ENCODE results near the gene CAMTA1. TPM values are rescaled to one million over a fixed set of nuclear protein-coding genes. Genes with fewer than 3 reads are reported as not detected.

The CAMTA1 gene
- total RNA-seq, 1 experiment from 2014 or later: 69.5 TPM

DNA sequence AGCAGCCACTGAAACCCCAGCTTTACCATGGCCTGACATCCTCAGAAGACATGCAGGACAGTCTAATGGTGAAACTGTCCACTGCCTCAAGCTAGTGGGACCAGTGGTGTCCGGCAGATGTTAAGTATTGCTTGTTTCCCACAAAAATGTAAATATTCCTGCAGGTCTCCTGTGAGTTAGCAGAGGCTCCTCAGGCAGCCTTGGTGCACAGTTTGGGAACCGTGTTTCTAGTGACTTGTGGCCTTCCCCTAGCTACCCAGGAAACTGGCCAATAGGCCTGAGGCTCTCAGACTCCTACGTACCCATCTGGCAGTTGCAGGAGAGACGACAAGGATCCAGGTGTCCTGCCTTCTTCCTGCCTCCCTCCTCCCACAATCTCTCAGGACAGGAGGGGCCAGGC lies 142.4 kb downstream of the CAMTA1 start:
- ChIA-PET RAD21 (ENCODE audit: low non-redundant PET in 1 of 2, low total read pairs in 2 of 2, uncharacterized antibody in 2 of 2, unreplicated experiment in 2 of 2) (no interaction called here), CTCF (no interaction called here), POLR2A (no interaction called here)
- no peak for DNase-seq (ENCODE audit: low read depth, low spot score)
- H3K4me1 ChIP-seq (ENCODE audit: control insufficient read depth in 1 of 2, insufficient read depth in 2 of 2, low read length in 2 of 2): no peaks in the 10 kb centered on the region
- H3K27me3 ChIP-seq (ENCODE audit: insufficient read depth, low read length): 0 out of 2 replicates have a peak, but pooled peaks cover 3% of the 10 kb centered on the region
- H3K36me3 ChIP-seq (ENCODE audit: control insufficient read depth in 1 of 2, insufficient read depth in 2 of 2, low read length in 2 of 2): no peaks in the 10 kb centered on the region
- H2AFZ ChIP-seq (ENCODE audit: low read depth, low read length, poor library complexity, severe bottlenecking): no peak overlapping the region
- H3K27ac ChIP-seq (ENCODE audit: low read depth, low read length): no peak overlapping the region
- BruUV-seq (replicated peaks): no TSS peak
- no peak overlapping the region for H3K4me2 ChIP-seq (ENCODE audit: low read length)
- ATAC-seq: no peak
- no peaks in the 10 kb centered on the region for H3K9me3 ChIP-seq (ENCODE audit: control insufficient read depth in 1 of 2, insufficient read depth in 1 of 2, low read depth in 1 of 2, low read length in 2 of 2)
- H3K9ac ChIP-seq (ENCODE audit: low read length): no peak overlapping the region
- H3K4me3 ChIP-seq (replicated peaks in 1 of 2; ENCODE audit: low read depth in 1 of 2, low read length in 2 of 2): no peak overlapping the region
- TF ChIP-seq FOSL1 (IDR thresholded peaks at IDR 0.05; ENCODE audit: low read depth) (no peak), EZH2phosphoT487 (IDR thresholded peaks at IDR 0.05; ENCODE audit: borderline replicate concordance) (no peak), POLR2AphosphoS5 (IDR thresholded peaks at IDR 0.05; ENCODE audit: low read depth, low read length) (no peak), CBX3 (IDR thresholded peaks at IDR 0.05; ENCODE audit: low read depth) (no peak), ZNF274 (IDR thresholded peaks at IDR 0.05; ENCODE audit: low read depth, low read length) (no peak), EZH2 (IDR thresholded peaks at IDR 0.05) (no peak)
- TF ChIP-seq, protein P1, sequence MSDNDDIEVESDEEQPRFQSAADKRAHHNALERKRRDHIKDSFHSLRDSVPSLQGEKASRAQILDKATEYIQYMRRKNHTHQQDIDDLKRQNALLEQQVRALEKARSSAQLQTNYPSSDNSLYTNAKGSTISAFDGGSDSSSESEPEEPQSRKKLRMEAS (IDR thresholded peaks at IDR 0.05): no peak
- H4K20me1 ChIP-seq (ENCODE audit: insufficient read depth): no peaks in the 10 kb centered on the region
- H3K9me2 ChIP-seq (ENCODE audit: insufficient read depth): no peaks in the 10 kb centered on the region
- H3K79me2 ChIP-seq (ENCODE audit: insufficient read depth, low read length): no peaks in the 10 kb centered on the region
- intact Hi-C loops (cut with micrococcal nuclease): no loop called here

DNA sequence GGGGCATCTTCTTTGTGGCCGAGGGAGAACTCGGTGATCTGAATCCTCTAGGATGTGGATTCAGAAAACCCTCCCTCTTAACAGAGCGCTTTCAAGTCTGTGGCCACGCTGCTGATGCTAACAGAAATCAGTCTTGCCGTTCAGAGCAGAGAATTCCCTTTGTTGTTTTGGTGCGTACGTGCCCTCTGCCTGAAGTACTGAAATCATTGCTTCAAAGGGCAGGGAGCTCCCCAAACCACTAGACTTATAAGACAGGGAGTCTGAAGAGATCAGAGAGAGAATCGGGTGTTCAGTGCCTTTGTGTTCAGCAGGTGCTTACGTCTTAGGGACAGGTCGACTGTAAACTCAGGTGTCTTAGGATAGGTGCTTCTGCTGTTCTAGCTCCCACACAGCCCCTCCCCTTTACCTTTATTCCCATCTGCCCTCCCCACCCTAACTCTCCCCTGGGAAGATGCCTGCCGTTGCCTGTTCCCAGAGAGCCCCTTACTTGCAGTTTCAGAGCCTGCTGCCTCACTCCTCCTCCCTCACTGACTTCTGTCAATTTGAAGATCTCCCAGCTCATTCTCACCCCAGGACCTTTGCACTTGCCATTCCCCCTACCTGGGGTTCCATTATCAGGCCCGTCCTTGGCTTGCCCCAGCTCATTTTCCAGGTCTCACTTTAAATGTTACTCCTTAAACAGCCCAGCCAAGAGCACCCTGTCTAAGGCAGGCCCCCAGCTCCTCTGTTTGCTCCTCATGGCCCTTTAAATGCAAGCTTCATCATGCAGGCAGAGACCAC lies 143.0 kb downstream of the CAMTA1 start:
- Histone ChIP-seq H4K20me1 (ENCODE audit: insufficient read depth) (no peaks in the 10 kb centered on the region), H3K79me2 (ENCODE audit: insufficient read depth, low read length) (no peaks in the 10 kb centered on the region), H3K4me2 (ENCODE audit: low read length) (no peak overlapping the region), H3K36me3 (ENCODE audit: control insufficient read depth in 1 of 2, insufficient read depth in 2 of 2, low read length in 2 of 2) (no peaks in the 10 kb centered on the region), H3K4me1 (ENCODE audit: control insufficient read depth in 1 of 2, insufficient read depth in 2 of 2, low read length in 2 of 2) (no peaks in the 10 kb centered on the region), H3K27ac (ENCODE audit: low read depth, low read length) (no peak overlapping the region), H3K9me3 (ENCODE audit: control insufficient read depth in 1 of 2, insufficient read depth in 1 of 2, low read depth in 1 of 2, low read length in 2 of 2) (no peaks in the 10 kb centered on the region), H3K27me3 (ENCODE audit: insufficient read depth, low read length) (0 out of 2 replicates have a peak, but pooled peaks cover 4% of the 10 kb centered on the region), H3K9me2 (ENCODE audit: insufficient read depth) (no peaks in the 10 kb centered on the region), H3K9ac (ENCODE audit: low read length) (no peak overlapping the region), H3K4me3 (replicated peaks in 1 of 2; ENCODE audit: low read depth in 1 of 2, low read length in 2 of 2) (no peak overlapping the region), H2AFZ (ENCODE audit: low read depth, low read length, poor library complexity, severe bottlenecking) (no peak overlapping the region)
- TF ChIP-seq POLR2AphosphoS5 (IDR thresholded peaks at IDR 0.05; ENCODE audit: low read depth, low read length) (no peak), ELF1 (IDR thresholded peaks at IDR 0.05; ENCODE audit: borderline replicate concordance, low read depth) (no peak), EGR1 (IDR thresholded peaks at IDR 0.05; ENCODE audit: low read depth) (no peak), SIN3A (IDR thresholded peaks at IDR 0.05; ENCODE audit: low read depth) (no peak), SP1 (IDR thresholded peaks at IDR 0.05; ENCODE audit: low read depth) (no peak), EZH2phosphoT487 (IDR thresholded peaks at IDR 0.05; ENCODE audit: borderline replicate concordance) (no peak), SRF (IDR thresholded peaks at IDR 0.05; ENCODE audit: low read depth) (no peak), POLR2A (IDR thresholded peaks at IDR 0.05; ENCODE audit: borderline replicate concordance, extremely low read depth, insufficient read depth, insufficient read length) (no peak)
- TF ChIP-seq, protein P2, sequence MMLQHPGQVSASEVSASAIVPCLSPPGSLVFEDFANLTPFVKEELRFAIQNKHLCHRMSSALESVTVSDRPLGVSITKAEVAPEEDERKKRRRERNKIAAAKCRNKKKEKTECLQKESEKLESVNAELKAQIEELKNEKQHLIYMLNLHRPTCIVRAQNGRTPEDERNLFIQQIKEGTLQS (IDR thresholded peaks at IDR 0.05): no peak
- ChIA-PET POLR2A (no interaction called here), RAD21 (ENCODE audit: low non-redundant PET in 1 of 2, low total read pairs in 2 of 2, uncharacterized antibody in 2 of 2, unreplicated experiment in 2 of 2) (no interaction called here), CTCF (no interaction called here)
- intact Hi-C loops (cut with micrococcal nuclease): no loop called here
- no TSS peak for BruUV-seq (replicated peaks)
- no peak for DNase-seq (ENCODE audit: low read depth, low spot score)
- ATAC-seq: no peak

Data from HCT116 (cell line).